ENCODE measurements around the gene STRA6.

STRA6 gene

DNA sequence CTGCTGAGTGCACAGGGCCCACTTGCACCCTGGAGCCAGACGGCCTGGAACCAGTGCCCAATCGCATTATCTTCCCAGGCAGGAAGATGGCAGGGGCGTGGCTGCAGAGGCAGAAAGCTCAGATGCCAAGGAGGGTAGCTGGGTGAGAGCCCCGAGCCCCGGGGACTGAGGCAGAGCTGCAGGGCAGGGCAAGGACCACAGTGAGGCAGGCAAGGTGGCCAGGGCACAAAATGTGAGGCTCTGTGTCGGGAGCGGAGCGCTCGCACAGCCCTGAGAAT, 31.9 kb upstream of the STRA6 start:
- H3K4me3 ChIP-seq (ENCODE audit: low read depth, low read length), result no peak overlapping the region

DNA sequence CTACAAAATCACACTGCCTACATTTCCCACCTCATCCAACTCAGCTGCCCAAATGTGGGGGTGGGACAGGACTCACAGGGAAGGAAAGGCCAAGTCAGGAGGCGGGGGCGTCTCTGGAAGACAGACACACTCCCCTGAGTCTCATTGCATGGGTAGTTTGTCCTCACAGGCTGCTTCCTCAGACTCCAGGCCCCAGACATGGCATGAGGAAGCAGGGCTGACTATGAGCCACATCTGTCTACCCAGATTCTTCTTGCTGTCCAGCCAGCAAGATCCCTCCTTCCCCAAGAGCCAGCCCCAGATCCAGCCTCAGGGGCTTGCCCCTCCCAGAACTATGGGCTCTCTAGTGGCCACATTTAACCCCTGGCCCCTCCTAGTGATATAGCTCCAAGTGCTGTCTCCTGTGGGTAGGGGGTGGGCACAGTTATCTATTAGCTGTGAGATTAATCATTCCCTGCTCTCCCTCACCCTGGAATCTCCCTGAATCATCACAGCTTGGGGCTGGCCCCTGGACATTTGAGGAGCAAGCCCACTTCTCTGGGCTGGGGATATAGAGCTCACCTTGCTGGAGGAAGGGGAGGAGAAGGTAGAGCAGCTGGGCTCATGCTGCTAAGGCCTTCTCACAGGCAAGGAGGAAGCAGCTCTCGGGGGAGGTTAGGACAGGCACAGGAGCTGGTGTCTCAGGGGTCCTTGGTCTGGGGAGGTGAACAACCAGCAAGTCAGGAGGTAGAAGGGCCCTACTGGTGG, 31.4 kb upstream of the STRA6 start:
- no peak overlapping the region for H3K4me3 ChIP-seq (ENCODE audit: low read depth, low read length)
- TF ChIP-seq, protein P1, sequence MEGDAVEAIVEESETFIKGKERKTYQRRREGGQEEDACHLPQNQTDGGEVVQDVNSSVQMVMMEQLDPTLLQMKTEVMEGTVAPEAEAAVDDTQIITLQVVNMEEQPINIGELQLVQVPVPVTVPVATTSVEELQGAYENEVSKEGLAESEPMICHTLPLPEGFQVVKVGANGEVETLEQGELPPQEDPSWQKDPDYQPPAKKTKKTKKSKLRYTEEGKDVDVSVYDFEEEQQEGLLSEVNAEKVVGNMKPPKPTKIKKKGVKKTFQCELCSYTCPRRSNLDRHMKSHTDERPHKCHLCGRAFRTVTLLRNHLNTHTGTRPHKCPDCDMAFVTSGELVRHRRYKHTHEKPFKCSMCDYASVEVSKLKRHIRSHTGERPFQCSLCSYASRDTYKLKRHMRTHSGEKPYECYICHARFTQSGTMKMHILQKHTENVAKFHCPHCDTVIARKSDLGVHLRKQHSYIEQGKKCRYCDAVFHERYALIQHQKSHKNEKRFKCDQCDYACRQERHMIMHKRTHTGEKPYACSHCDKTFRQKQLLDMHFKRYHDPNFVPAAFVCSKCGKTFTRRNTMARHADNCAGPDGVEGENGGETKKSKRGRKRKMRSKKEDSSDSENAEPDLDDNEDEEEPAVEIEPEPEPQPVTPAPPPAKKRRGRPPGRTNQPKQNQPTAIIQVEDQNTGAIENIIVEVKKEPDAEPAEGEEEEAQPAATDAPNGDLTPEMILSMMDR (IDR thresholded peaks at IDR 0.05; ENCODE audit: low read depth, low read length), result no peak

More for the DNA sequence above, 31.9 kb upstream of the STRA6 start:
- TF ChIP-seq, protein P1 (IDR thresholded peaks at IDR 0.05; ENCODE audit: low read depth, low read length), result no peak

DNA sequence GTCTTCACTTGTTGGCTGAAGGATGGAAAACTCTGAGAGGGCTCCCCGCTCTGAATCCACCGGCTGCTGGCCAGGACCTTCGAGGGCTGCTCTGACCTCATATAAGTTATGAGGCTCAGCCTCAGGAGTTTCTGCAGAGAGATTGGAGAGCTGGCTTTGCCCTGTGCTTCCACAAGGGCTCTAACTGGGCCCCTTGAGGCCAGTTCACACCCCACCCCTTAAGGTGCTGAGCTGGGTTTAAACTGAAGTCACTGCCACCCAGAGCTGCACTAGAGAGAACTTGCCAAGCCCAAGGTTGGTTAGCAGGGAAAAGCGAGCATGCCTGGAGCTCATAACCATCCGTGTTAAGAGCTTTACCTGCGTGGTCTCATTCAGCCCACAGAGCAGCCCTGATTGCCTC, 30.8 kb upstream of the STRA6 start:
- no peak overlapping the region for H3K4me3 ChIP-seq (ENCODE audit: low read depth, low read length)

DNA sequence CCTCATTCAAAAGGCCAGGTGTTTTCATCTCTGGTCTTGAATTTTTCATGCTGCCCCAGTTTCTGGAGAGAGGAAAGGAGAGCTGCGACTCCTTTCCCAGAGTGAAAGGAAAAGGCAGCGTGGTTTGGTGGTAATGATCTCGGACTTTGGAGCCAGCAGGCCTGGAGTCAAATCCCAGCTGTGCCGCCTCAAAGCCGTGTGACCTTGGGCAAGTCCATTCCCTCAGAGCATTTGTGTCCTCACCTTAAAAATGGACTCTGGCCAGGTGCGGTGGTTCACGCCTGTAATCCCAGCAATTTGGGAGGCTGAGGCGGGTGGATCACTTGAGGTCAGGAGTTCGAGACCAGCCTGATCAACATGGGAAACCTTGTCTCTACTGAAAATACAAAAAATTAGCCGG, 28.9 kb upstream of the STRA6 start:
- no peak overlapping the region for H3K4me3 ChIP-seq (ENCODE audit: low read depth, low read length)
- TF ChIP-seq, protein P1 (IDR thresholded peaks at IDR 0.05; ENCODE audit: low read depth, low read length), result no peak

More for the DNA sequence above, 30.8 kb upstream of the STRA6 start:
- TF ChIP-seq, protein P1 (IDR thresholded peaks at IDR 0.05; ENCODE audit: low read depth, low read length), result no peak

DNA sequence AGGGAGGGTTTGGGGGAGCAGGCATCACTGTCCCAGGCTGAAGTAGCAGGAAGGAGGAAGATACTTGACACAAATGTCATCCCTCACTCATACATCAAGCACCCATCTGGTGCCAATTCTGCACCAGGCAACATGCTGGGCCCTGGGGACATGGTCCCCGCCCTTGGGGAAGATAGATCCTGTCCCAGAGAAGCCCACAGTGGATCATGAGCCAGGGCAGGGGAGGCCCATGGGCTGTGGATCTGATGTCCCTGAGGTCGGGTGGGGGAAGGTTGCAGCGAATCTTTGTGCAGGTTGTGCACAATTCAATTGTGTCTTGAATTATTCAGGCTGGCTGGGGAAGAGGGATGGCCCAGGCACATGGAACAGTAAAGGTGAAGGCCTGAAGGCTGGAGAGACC, 27.1 kb upstream of the STRA6 start:
- TF ChIP-seq, protein P1 (IDR thresholded peaks at IDR 0.05; ENCODE audit: low read depth, low read length), result no peak

DNA sequence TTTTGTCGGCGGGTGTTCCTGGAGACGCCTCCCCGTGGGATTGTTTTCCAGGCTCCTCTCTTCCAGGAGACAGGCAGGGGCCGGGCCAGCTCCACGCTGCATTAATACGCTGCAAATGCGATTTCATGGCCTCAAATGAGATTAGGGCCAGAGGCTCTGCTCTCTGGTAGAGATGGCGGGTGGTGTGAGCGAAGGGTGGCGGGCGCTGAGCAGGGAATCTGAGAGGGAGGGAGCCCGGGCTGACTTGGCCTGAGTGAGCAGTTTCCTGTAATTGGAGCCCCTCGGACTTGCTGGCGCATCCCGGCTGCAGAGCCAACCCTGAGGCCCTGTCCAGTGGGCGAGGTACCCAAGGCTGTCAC, 26.1 kb upstream of the STRA6 start:
- TF ChIP-seq, protein P1 (IDR thresholded peaks at IDR 0.05; ENCODE audit: low read depth, low read length), result no peak
- no peak overlapping the region for H3K4me3 ChIP-seq (ENCODE audit: low read depth, low read length)

More for the DNA sequence above, 27.1 kb upstream of the STRA6 start:
- H3K4me3 ChIP-seq (ENCODE audit: low read depth, low read length), result no peak overlapping the region

DNA sequence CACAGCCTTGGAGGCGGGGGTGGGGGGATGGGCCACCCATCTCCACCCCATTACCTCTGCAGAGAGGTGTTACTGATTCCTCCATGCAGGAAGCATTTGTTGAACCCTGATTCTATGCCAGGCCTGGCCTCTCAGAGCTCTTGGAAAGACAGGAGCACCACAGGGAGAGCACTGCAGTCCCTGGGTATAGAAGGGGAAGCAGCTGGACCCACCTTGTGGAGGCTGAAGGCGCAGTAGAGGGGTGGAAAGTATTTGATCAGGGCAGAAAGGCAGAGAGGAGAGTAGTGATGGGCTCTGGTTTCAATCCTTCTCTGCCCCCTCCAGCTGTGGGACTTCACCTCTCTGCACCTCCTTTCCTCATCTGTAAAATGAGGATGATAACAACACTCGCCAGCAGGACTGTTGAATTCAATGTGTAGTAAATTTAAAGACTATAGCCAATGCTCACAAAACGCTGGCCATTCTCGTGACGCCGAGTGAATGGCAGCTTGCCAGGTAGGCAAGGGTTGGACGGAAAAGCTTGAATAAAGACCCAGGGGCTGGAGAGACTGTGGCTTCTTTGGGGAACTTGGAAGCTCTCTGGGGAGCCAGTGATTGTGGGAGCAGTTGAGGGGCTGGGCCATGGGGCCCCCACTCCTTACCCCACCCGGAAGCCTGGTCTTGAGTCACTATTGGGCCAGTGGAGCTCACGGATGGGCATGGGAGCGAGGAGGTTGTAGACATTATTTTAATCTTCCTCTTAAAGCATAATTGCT, 25.6 kb upstream of the STRA6 start:
- no peak overlapping the region for H3K4me3 ChIP-seq (ENCODE audit: low read depth, low read length)
- TF ChIP-seq, protein P1 (IDR thresholded peaks at IDR 0.05; ENCODE audit: low read depth, low read length), result no peak

Measured in WI38 (cell line).